ENCODE measurements around the gene CALCOCO1.
"Not testable (repeated sequence)": the region's sequence is repeated elsewhere in the genome, so short reads cannot be mapped to it uniquely, and the experiment has no call there.

Gene CALCOCO1

GRCh38 chr12:53684654-53685220 lies 42.5 kb downstream of the CALCOCO1 start:
- TF ChIP-seq, protein P1, sequence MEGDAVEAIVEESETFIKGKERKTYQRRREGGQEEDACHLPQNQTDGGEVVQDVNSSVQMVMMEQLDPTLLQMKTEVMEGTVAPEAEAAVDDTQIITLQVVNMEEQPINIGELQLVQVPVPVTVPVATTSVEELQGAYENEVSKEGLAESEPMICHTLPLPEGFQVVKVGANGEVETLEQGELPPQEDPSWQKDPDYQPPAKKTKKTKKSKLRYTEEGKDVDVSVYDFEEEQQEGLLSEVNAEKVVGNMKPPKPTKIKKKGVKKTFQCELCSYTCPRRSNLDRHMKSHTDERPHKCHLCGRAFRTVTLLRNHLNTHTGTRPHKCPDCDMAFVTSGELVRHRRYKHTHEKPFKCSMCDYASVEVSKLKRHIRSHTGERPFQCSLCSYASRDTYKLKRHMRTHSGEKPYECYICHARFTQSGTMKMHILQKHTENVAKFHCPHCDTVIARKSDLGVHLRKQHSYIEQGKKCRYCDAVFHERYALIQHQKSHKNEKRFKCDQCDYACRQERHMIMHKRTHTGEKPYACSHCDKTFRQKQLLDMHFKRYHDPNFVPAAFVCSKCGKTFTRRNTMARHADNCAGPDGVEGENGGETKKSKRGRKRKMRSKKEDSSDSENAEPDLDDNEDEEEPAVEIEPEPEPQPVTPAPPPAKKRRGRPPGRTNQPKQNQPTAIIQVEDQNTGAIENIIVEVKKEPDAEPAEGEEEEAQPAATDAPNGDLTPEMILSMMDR (IDR thresholded peaks at IDR 0.05; ENCODE audit: low read depth, low read length): no peak

DNA sequence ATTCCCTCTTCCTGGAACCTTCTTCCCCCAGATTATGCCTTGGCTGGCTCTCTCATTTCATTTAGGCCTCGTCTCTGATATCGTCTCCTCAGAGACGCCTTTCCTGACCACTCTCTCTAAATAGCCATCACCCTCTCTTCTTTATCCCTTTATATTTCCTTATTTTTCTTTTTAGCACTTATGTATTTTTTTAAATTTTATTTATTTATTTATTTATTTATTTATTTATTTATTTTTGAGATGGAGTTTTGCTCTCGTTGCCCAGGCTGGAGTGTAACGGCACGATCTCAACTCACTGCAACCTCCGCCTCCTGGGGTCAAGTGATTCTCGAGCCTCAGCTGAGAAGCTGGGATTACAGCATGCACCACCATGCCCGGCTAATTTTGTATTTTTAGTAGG lies 43.3 kb downstream of the CALCOCO1 start:
- TF ChIP-seq, protein P1 (IDR thresholded peaks at IDR 0.05; ENCODE audit: low read depth, low read length): no peak
- no peak for DNase-seq (ENCODE audit: extremely low read depth, low read depth)

More at GRCh38 chr12:53684654-53685220, 42.5 kb downstream of the CALCOCO1 start:
- no peak for DNase-seq (ENCODE audit: extremely low read depth, low read depth)

GRCh38 chr12:53683494-53683893 lies 43.8 kb downstream of the CALCOCO1 start:
- DNase-seq (ENCODE audit: extremely low read depth, low read depth): no peak
- TF ChIP-seq, protein P1 (IDR thresholded peaks at IDR 0.05; ENCODE audit: low read depth, low read length): no peak

DNA sequence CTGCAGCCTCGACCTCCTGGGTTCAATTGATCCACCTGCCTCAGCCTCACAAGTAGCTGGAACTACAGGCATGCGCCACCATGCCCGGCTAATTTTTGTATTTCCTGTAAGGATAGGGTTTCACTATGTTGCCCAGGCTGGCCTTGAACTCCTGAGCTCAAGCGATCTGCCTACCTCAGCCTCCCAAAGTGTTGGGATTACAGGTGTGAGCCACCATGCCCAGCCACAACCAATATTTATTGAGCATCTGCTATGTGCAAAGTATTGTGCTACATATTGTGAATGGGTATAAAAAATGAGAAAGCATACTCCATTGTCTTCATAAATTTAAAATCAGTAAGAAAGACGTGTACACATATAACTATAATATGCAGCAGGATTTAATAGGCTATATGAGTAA lies 47.2 kb downstream of the CALCOCO1 start:
- not testable (repeated sequence) for DNase-seq (ENCODE audit: extremely low read depth, low read depth)

- DNase-seq (ENCODE audit: extremely low read depth, low read depth): no peak
- TF ChIP-seq, protein P1 (IDR thresholded peaks at IDR 0.05; ENCODE audit: low read depth, low read length): no peak
Measured at GRCh38 chr12:53677800-53678148, 49.5 kb downstream of the CALCOCO1 start.

DNA sequence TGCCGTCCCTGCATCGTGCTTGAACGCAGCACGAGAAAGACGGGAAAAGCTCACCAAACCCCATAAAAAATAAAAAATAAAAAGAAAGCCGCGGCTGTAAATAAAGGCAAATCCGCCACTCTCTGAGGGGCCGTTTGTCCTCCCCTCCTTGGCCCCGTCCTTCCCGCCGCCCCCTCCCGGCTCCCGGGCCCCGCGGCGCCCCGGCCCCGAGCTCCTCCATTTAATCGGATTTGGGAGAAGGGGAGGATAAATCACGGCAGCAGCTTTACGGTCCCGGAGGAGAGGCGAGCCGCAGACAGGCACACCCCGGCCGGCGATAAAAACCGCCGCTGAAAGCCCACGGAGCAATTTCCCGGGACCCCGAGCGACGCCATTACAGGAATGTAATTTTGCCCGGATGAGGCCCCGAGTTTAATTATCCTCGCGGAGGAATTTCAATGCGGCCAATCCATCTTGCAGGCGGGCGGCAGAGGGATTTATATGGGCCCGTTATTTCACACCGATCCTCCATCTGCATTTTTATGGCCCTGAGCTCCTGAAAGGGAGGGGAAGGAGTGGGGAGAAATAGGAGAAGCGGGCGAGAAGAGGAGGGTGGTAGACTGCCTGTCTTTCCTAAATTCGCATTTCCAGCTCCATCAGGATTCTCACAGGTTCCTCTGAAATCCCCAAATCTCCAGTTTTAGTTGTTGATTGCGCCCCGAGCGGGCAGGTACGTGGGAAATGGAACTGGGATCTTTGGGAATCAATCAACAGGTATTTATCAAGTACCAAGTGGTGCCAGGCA lies 50.0 kb downstream of the CALCOCO1 start:
- TF ChIP-seq, protein P1 (IDR thresholded peaks at IDR 0.05; ENCODE audit: low read depth, low read length): no peak
- DNase-seq (ENCODE audit: extremely low read depth, low read depth): no peak

GRCh38 chr12:53676656-53677015 lies 50.6 kb downstream of the CALCOCO1 start:
- TF ChIP-seq, protein P1 (IDR thresholded peaks at IDR 0.05; ENCODE audit: low read depth, low read length): no peak
- no peak for DNase-seq (ENCODE audit: extremely low read depth, low read depth)

Data from AG09319 (cell line).